DMS 273 treated with DMSO at 0.1 percent for 48 hours (cell line): ENCODE results near the gene CFAP58.
"Not testable (repeated sequence)": the region's sequence is repeated elsewhere in the genome, so short reads cannot be mapped to it uniquely, and the experiment has no call there.

Experiments used
- DNase-seq: peaks from one replicate; lab custom pipeline; 2025; lab: John Stamatoyannopoulos, UW

CFAP58 gene

GRCh38 chr10:104437226-104437625 lies 83.6 kb downstream of the CFAP58 start:
- no peak for DNase-seq

GRCh38 chr10:104440221-104440620 lies 86.6 kb downstream of the CFAP58 start:
- no peak for DNase-seq

- no peak for DNase-seq
Measured at GRCh38 chr10:104441329-104442000, 87.8 kb downstream of the CFAP58 start.

GRCh38 chr10:104445359-104445758 lies 91.7 kb downstream of the CFAP58 start:
- no peak for DNase-seq

- DNase-seq = no peak
Measured at GRCh38 chr10:104446151-104446550, 92.5 kb downstream of the CFAP58 start.

- DNase-seq = no peak
Measured at GRCh38 chr10:104447331-104447730, 93.7 kb downstream of the CFAP58 start.

GRCh38 chr10:104447906-104448305 lies 94.3 kb downstream of the CFAP58 start:
- no peak for DNase-seq

GRCh38 chr10:104449391-104449790 lies 95.8 kb downstream of the CFAP58 start:
- DNase-seq = no peak

GRCh38 chr10:104450490-104450889 lies 96.9 kb downstream of the CFAP58 start:
- no peak for DNase-seq

- no peak for DNase-seq
Measured at GRCh38 chr10:104450954-104451353, 97.3 kb downstream of the CFAP58 start.

GRCh38 chr10:104452977-104453376 lies 99.3 kb downstream of the CFAP58 start:
- DNase-seq = no peak

- no peak for DNase-seq
Measured at GRCh38 chr10:104456802-104457542, 103.3 kb downstream of the CFAP58 start.

- no peak for DNase-seq
Measured at GRCh38 chr10:104457543-104457828, 103.9 kb downstream of the CFAP58 start.

- DNase-seq = not testable (repeated sequence)
Measured at GRCh38 chr10:104465575-104465974, 111.9 kb downstream of the CFAP58 start.

- not testable (repeated sequence) for DNase-seq
Measured at GRCh38 chr10:104468818-104469217, 115.2 kb downstream of the CFAP58 start.

GRCh38 chr10:104472505-104472904 lies 118.9 kb downstream of the CFAP58 start:
- no peak for DNase-seq

- DNase-seq = no peak
Measured at GRCh38 chr10:104472957-104473745, 119.5 kb downstream of the CFAP58 start.

- DNase-seq = no peak
Measured at GRCh38 chr10:104478380-104478779, 124.7 kb downstream of the CFAP58 start.

- DNase-seq = no peak
Measured at GRCh38 chr10:104479906-104480593, 126.4 kb downstream of the CFAP58 start.

GRCh38 chr10:104480797-104481196 lies 127.2 kb downstream of the CFAP58 start:
- DNase-seq = no peak

GRCh38 chr10:104483582-104483981 lies 129.9 kb downstream of the CFAP58 start:
- no peak for DNase-seq

- no peak for DNase-seq
Measured at GRCh38 chr10:104485632-104486031, 132.0 kb downstream of the CFAP58 start.
